HG03103 (cell line): ENCODE data around the gene RNF145.
"Not testable (repeated sequence)": the region's sequence is repeated elsewhere in the genome, so short reads cannot be mapped to it uniquely, and the experiment has no call there.

Source experiments
- ATAC-seq: cut with Tn5 transposase; IDR thresholded peaks from one replicate; pipeline ENCODE4 v1.9.1; 2021; ENCODE audit warnings: low read depth; ENCODE audit not compliant: unreplicated experiment

The RNF145 gene

DNA sequence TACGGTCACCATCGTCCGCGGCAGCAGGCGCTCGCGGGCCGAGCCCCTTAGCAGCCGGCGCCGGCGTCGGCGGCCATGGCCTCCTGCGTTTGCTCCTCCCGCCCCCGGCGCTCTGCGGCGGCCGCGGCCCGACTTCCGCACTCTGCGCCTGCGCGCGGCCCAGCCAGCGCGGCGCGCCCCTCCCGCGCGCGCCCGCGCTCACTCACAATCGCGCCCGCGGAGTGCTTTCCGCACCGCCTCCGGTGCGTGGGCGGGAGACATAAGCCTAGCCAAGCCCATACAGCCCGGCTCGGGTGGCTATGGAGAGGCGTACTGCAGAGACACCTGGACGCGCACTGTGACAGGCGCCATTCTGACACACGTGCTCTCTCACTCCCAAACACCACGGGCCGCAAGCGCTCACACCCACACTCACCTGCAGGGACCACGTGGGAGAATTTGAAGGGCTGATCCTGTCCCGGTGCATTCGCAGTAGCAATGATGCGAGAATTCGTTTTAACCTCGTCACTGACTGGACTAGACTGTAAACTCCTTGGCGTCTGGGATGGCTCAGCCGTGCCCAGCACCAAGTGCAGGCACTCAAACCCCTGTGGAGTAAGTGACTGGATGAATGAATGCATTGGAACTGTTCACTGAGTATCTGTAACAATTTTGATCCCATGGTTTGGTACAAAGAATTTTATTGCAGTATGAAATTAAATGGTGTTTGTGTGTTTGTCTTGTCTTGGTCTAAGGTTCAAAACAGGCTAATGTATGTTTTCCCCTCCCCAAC lies at the start of gene RNF145:
TSS of gene RNF145 (minus strand) at position 116 of the 772 bp plus-strand sequence. CDS start 5,936 bp downstream, outside the sequence.
- peak; percentile 60 for ATAC-seq

DNA sequence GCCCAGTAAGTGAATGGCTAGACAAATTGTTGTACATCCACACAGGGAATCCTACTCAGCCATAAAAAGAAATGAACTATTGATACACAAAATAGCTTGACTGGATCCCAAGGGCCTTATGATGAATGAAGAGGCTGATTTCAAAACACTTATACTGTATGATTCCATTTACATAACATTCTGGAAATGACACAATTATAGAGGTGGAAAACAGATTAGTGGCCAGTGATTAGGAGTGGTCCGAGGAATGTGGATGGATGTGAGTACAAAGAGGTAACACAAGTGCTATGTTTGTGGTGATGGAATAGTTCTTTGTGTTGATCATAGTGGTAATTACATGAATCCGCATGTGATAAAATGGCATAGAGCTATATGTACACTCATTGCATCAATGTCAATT lies 49.0 kb upstream of the RNF145 start:
- no peak for ATAC-seq

DNA sequence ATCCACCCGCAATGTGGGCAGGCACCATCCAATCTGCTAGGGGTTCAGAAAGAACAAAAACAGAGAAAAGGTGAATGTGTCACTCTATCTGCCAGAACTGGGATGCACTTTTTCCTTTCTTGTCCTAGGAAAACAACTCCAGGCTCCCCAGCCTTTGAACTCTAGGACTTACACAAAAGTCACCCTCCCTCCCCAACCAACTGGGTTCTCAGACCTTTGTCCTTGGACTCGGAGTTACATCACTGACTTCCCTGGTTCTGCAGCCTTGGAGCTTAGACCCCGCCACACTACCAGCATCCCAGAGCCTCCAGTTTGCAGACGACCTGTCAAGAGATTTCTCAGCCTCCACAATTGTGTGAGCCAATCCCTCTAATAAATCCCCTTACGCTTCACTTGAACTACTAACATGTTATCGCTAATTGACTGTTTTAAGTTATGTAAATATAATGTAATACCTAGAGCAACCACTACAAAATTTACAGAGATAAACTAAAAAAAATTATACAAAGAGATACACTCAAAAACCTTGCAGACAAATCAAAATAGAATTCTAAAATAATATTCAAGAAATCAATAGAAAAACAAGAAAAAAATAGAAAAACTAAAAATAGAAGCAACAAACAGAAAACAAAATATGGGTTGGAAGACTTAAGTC lies 48.4 kb upstream of the RNF145 start:
- no peak for ATAC-seq

- ATAC-seq = no peak
Observed at GRCh38 chr5:159257007-159257406, 47.7 kb upstream of the RNF145 start.

DNA sequence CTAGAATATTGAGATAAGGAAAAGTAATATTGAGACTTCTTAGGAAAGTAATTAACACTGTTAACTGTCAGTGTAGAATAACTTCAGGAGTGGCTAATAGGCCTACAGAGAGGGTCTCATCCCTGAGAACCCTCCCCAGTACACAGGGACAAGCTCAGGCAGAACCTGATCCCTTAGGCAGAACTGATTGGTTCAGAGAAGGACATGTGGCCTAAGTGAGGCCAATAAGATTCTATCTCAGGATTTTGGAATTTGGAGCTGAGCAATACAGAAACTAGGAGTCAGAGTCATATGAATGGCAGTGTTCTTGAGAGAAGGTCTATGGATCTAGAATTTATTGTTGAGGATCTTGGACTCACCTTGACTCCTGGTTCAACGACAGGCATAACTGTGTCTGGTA lies 42.8 kb upstream of the RNF145 start:
- no peak for ATAC-seq

GRCh38 chr5:159249158-159249557 lies 39.8 kb upstream of the RNF145 start:
- ATAC-seq = no peak

GRCh38 chr5:159244890-159245289 lies 35.5 kb upstream of the RNF145 start:
- no peak for ATAC-seq

DNA sequence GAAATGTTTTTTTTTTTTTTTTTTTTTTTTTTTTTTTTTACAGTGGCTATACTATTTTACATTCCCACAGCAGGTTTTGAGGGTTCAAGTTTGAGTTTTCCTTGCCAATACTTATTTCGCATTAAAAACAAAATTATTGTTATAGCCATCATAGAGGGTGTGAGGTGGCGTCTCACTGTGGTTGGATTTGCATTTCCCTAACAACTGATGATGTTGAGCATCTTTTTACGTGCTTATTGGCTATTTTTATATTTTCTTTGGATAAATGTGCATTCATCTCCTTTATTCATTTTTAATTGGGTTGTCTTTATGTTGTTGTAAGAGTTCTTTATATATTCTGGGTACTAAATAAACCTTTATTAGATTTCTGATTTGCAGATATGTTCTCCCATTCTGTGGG lies 34.8 kb upstream of the RNF145 start:
- ATAC-seq = no peak

DNA sequence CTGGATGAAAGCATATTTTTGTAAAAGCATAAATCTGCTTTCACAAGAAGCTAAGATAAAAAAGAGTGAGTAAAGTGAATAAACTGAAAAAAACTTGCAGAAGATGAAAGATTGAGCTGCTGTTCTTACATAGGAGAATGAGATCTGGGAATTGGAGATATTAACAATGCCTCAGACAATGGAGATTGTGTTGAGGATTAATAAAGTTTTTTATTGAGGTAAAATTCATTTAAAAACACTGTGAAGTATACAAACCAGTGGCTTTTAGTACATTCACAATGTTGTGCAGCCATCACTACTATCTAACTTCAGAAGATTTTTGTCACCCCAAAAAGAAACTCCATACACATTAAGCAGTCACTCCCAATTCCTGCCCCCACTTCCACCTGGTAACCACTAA lies 34.0 kb upstream of the RNF145 start:
- ATAC-seq = no peak

GRCh38 chr5:159242656-159243055 lies 33.3 kb upstream of the RNF145 start:
- ATAC-seq = no peak

- ATAC-seq = no peak
Observed at GRCh38 chr5:159241946-159242552, 32.7 kb upstream of the RNF145 start.

DNA sequence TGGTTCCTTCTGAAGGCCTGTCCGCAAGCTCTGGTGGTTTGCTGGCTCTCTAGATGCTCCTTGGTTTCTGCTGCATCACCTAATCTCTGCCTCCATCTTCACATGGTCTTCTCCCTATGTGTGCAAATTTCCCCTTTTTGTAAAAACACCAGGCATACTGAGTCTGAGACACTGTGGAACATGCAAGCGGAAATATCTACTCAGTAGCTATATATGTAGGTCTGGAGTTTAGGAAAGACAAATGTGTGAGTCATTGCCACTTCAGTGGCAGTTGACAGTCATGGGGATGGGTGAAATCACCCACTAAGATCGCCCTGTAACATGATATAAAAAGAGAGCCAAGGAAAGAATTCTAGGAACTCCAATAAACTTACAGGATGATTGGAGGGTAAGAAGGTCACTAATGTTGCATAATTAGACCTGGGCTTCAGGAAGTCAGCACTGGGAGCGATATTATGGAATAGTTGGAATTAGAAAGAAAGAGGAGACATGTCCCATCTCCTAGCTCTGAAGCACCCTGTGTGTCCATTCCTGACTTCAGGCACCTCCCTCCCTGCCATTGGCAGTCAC lies 31.0 kb upstream of the RNF145 start:
- no peak for ATAC-seq

GRCh38 chr5:159235871-159236520 lies 26.6 kb upstream of the RNF145 start:
- not testable (repeated sequence) for ATAC-seq

DNA sequence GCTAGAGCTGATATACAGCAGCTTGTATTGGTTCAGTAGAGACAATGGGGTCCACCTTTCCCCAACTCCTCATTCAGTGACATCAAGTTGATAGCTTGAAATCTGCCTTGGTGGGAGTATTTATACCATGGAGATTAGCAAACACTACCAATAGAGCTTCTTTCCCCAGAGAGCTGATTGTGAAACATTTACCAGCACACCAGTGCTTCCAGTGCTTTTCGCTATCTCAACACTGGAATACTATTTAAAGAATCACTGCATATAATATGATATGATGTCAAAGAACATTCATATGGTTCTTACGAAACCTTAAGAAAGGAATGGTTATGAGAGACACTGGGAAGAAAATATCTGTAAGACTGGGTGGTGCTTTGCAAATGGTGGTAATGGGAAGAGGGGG lies 21.8 kb upstream of the RNF145 start:
- no peak for ATAC-seq

- ATAC-seq = no peak
Observed at GRCh38 chr5:159230657-159231056, 21.3 kb upstream of the RNF145 start.

DNA sequence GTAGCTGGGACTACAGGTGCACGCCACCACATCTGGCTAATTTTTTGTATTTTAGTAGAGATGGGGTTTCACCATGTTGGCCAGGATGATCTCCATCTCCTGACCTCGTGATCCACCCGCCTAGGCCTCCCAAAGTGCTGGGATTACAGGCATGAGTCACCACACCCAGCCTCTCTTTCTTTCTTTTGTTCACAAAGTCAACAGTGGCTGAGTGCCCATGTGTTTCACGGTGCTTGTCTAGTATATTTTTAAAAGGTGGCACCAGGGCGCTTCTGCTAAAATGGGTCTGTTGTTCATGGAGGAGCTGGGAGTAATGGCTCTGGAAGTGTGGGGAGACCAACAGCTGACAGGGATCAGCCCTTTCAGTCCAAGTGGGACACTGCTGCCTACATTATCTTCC lies 18.7 kb upstream of the RNF145 start:
- ATAC-seq = not testable (repeated sequence)

GRCh38 chr5:159227452-159227851 lies 18.1 kb upstream of the RNF145 start:
- ATAC-seq = no peak

GRCh38 chr5:159226451-159226850 lies 17.1 kb upstream of the RNF145 start:
- no peak for ATAC-seq

DNA sequence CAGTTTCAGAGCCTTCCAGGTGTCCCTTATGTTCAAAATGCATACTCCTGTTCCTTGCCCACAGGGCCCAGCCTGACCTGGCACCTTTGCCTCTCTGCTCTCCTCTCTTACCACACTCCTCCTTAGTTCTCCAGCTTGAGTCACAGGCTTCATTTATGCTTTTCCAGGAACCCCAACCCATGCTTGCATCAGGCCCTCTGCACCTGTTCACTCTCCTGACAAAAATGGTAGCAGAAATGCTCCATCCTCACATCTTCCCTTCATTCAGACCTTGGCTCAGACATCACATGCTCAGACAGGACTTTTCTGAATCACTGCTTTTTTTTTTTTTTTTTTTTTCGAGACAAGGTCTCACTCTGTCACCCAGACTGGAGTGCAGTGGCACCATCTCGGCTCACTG lies 15.1 kb upstream of the RNF145 start:
- ATAC-seq = no peak

DNA sequence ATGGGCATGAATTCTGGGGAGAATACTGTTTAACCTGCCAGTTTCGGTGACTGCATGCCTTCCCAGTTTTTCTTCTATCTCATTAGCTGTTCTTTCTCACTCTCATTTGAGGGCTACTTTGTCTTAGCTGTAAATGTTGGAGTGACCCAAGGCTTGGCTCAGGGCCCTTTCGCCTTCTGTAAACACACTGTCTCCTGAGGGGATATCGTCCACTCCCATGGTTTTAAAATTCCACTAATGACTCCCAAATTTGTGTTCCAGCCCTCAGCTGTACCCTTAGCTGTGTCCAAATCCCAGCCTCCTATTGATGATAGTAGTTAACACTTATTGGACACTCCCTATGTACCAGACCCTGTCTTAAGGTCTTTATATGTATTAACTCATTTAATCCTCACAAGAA lies 14.1 kb upstream of the RNF145 start:
- no peak for ATAC-seq

- no peak for ATAC-seq
Observed at GRCh38 chr5:159220206-159220605, 10.9 kb upstream of the RNF145 start.
